ENCODE results near the gene IDI2. TPM values are rescaled to one million over a fixed set of nuclear protein-coding genes. Genes with fewer than 3 reads are reported as not detected.
"Not testable (repeated sequence)": the region's sequence is repeated elsewhere in the genome, so short reads cannot be mapped to it uniquely, and the experiment has no call there.

Gene IDI2
- total RNA-seq, 2 experiments from 2014 or later, result not detected

DNA sequence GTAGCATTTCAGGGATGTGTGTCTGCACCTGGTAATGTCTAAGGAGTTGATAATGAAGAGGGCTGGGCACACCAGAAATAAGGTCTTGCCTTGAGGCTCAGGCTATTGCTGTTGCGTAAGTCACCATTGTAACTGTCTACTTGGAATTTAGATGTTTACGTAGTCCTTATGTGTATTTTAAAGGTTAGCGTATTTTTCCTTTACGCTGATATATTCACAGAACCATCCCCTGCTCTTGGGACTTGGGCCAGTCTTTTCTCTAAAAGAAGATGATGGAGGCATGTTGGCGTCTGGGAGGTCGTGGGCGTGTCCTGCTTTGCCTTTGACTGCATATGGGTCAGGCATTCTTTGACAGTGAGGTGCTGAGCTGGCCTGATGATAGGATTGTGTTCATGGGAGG, 45.3 kb upstream of the IDI2 start:
- Histone ChIP-seq H3K27me3 (ENCODE audit: control insufficient read depth in 1 of 2, insufficient read depth in 2 of 2, low read length in 2 of 2) (no peaks in the 10 kb centered on the region), H3K4me3 (ENCODE audit: low read length) (no peak overlapping the region), H3K9me3 (ENCODE audit: control insufficient read depth in 1 of 2, insufficient read depth in 1 of 2, low read length in 2 of 2) (no peaks in the 10 kb centered on the region), H3K27ac (ENCODE audit: low read depth in 1 of 2, low read length in 2 of 2) (no peak overlapping the region), H3K36me3 (ENCODE audit: insufficient read depth, low read length) (peaks cover 29% of the 10 kb centered on the region), H3K4me1 (ENCODE audit: insufficient read depth, low read length) (peaks cover 5% of the 10 kb centered on the region)
- H3K36me3 Mint-ChIP-seq (ENCODE audit: low read depth), result peaks cover 40% of the 10 kb centered on the region
- intact Hi-C loops (cut with DNase I, micrococcal nuclease), result loop anchor here in 1 of 2 experiments (10.0 kb wide), 1 partner anchor 246 kb away; no protein-coding TSS in a partner anchor
- peak overlapping the region; percentile 6 for H3K27ac Mint-ChIP-seq
- TF ChIP-seq, protein P1, sequence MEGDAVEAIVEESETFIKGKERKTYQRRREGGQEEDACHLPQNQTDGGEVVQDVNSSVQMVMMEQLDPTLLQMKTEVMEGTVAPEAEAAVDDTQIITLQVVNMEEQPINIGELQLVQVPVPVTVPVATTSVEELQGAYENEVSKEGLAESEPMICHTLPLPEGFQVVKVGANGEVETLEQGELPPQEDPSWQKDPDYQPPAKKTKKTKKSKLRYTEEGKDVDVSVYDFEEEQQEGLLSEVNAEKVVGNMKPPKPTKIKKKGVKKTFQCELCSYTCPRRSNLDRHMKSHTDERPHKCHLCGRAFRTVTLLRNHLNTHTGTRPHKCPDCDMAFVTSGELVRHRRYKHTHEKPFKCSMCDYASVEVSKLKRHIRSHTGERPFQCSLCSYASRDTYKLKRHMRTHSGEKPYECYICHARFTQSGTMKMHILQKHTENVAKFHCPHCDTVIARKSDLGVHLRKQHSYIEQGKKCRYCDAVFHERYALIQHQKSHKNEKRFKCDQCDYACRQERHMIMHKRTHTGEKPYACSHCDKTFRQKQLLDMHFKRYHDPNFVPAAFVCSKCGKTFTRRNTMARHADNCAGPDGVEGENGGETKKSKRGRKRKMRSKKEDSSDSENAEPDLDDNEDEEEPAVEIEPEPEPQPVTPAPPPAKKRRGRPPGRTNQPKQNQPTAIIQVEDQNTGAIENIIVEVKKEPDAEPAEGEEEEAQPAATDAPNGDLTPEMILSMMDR (IDR thresholded peaks at IDR 0.05), result no peak
- H3K4me1 Mint-ChIP-seq (ENCODE audit: low read depth), result peaks cover 54% of the 10 kb centered on the region
- no peak overlapping the region for H3K4me3 Mint-ChIP-seq
- ATAC-seq (ENCODE audit: poor library complexity) (no peak), DNase-seq (no peak)
- H3K27me3 Mint-ChIP-seq, result no peaks in the 10 kb centered on the region
- no peaks in the 10 kb centered on the region for H3K9me3 Mint-ChIP-seq
- ChIA-PET POLR2A (interaction anchor here (0.5 kb wide), 1 partner anchor 9 kb away, joined by 5 read pairs; no protein-coding TSS in a partner anchor), CTCF (no interaction called here)

DNA sequence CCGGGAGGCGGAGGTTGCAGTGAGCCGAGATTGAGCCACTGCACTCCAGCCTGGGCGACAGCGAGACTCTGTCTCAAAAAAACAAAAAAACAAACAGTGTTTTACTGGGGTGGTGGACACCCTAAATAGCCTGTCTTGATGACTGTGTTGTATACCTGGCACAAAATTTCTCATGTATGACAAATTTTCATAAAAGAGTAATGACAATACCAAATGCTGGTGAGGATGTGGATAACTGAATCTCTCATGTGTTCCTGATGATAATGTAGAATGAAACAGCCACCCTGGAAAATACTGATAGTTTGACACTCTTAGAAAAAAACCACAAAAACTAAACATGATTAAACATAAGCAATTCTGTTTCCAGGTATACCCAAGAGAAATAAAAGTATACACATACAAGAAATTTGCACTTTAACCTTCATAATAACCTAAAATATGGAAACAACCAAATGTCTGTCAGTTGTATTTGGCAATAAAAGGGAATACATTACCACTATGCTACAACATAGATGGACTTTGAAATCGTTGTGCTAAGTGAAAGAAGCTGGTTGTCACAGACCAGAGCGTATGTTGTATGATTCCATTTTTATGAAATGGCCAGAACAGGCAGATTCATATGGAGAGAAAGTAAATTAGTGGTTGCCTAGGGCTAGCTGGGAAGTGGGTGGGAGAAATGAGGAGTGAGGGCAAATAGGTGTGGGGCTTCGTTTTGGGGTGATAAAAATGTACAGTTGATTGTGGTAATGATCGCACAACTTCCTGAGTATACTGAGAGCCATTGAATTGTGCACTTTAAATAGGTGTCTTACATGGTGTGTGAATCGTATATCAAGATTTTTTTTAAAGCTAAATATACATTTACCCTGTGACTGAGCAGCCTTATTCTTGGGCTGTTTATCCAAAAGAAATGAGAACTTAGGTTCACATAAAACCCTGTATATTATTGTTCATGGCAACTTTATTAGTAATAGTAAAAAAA, 43.0 kb upstream of the IDI2 start:
- no peak for ATAC-seq (ENCODE audit: poor library complexity)
- intact Hi-C loops (cut with DNase I, micrococcal nuclease), result no loop called here
- peaks cover 16% of the 10 kb centered on the region for H3K36me3 ChIP-seq (ENCODE audit: insufficient read depth, low read length)
- no peak overlapping the region for H3K4me3 ChIP-seq (ENCODE audit: low read length)
- peaks cover 11% of the 10 kb centered on the region for H3K4me1 ChIP-seq (ENCODE audit: insufficient read depth, low read length)
- H3K27me3 ChIP-seq (ENCODE audit: control insufficient read depth in 1 of 2, insufficient read depth in 2 of 2, low read length in 2 of 2), result no peaks in the 10 kb centered on the region
- POLR2A ChIA-PET, result interaction anchor here (1.2 to 1.8 kb wide), 2 partner anchors 11 to 20 kb away, joined by 3 to 12 read pairs; partner anchors contain the start of gene IDI1
- Mint-ChIP-seq H3K4me1 (ENCODE audit: low read depth) (peaks cover 65% of the 10 kb centered on the region), H3K4me3 (no peak overlapping the region), H3K27ac (peak overlapping the region; percentile 8), H3K36me3 (ENCODE audit: low read depth) (peaks cover 23% of the 10 kb centered on the region), H3K27me3 (no peaks in the 10 kb centered on the region), H3K9me3 (no peaks in the 10 kb centered on the region)
- no peak overlapping the region for H3K27ac ChIP-seq (ENCODE audit: low read depth in 1 of 2, low read length in 2 of 2)
- CTCF ChIA-PET, result interaction anchor here (1.2 kb wide), 1 partner anchor 19 kb away, joined by 3 read pairs; no protein-coding TSS in a partner anchor
- TF ChIP-seq, protein P1 (IDR thresholded peaks at IDR 0.05), result no peak
- peak in 1 of 14 experiments; percentile 31 for DNase-seq
- H3K9me3 ChIP-seq (ENCODE audit: control insufficient read depth in 1 of 2, insufficient read depth in 1 of 2, low read length in 2 of 2), result no peaks in the 10 kb centered on the region

DNA sequence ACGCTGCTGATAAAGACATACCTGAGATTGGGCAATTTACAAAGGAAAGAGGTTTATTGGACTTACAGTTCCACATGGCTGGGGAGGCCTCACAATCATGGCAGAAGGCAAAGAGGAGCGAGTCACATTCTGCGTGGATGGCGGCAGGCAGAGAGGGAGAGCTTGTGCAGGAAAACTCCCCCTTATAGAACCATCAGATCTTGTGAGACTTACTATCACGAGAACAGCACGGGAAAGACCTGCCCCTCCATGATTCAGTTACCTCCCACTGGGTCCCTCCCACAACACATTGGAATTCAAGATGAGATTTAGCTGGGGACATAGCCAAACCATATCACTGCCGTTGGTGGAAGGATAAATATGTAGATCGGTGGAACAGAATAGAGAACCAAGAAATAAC, 41.1 kb upstream of the IDI2 start:
- H3K9me3 Mint-ChIP-seq; DNase-seq; ATAC-seq (ENCODE audit: poor library complexity); intact Hi-C loops (cut with DNase I, micrococcal nuclease); H3K27ac ChIP-seq (ENCODE audit: low read depth in 1 of 2, low read length in 2 of 2); H3K27me3 ChIP-seq (ENCODE audit: control insufficient read depth in 1 of 2, insufficient read depth in 2 of 2, low read length in 2 of 2); H3K4me3 Mint-ChIP-seq; POLR2A ChIA-PET; H3K27me3 Mint-ChIP-seq; H3K36me3 ChIP-seq (ENCODE audit: insufficient read depth, low read length); H3K9me3 ChIP-seq (ENCODE audit: control insufficient read depth in 1 of 2, insufficient read depth in 1 of 2, low read length in 2 of 2); H3K4me3 ChIP-seq (ENCODE audit: low read length); CTCF ChIA-PET: not testable (repeated sequence)
- peaks cover 31% of the 10 kb centered on the region for H3K4me1 ChIP-seq (ENCODE audit: insufficient read depth, low read length)
- peaks cover 81% of the 10 kb centered on the region for H3K4me1 Mint-ChIP-seq (ENCODE audit: low read depth)
- peaks cover 17% of the 10 kb centered on the region for H3K36me3 Mint-ChIP-seq (ENCODE audit: low read depth)
- peak overlapping the region; percentile 64 for H3K27ac Mint-ChIP-seq

Measured in CD4-positive, alpha-beta T cell (primary cell).